Lower leg skin (tissue), 3 donors: Measurements from ENCODE around the gene ROBO1.

Source experiments
- POLR2A ChIP-seq, 2 donors: fragments of 450-650 bp; IDR thresholded peaks; one replicate each; pipeline ENCODE4 v1.6.1; 2016 to 2017; ENCODE audit warnings: antibody characterized with exemption in 2 of 2, mild to moderate bottlenecking in 1 of 2, moderate library complexity in 1 of 2
- TF ChIP-seq, protein P1 (sequence below), 3 donors: fragments of 450-650 bp; IDR thresholded peaks; one replicate each; pipeline ENCODE4 v1.5.1; 2016; ENCODE audit warnings: antibody characterized with exemption in 3 of 3, mild to moderate bottlenecking in 3 of 3, moderate library complexity in 2 of 3

DNA sequence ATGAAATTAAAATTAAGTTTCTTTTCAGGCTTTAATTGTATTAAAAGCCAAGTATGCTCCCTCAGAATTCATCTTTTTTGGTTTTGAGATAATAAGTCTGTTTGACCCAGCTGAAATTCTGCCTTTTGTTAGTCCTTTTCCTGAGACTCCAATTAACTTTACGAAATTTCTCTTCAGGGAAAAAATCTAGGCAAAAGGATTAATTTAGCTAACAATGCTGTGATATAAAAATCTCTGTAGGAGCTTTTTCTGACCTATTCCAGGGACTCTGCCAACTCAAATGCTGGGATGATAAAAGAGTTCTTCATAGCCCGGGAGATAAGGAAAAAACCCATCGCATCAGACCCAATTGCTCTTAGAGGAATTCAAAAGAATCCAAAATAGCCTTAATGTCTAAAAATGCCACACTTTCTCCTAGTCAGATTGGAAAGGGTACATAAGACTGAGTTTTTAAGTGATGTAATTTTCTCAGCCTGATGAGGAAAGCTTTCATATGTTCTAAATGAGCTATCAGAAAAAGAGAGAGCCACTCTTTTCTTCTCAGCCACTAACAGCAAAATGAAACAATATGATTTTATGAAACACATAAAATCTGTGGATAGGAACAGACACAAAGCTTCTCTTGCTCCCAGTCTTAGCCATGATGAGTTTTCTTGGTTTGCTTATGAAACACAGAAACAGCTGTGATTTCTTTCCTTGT lies 405.1 kb downstream of the ROBO1 start:
- TF ChIP-seq, protein P1, sequence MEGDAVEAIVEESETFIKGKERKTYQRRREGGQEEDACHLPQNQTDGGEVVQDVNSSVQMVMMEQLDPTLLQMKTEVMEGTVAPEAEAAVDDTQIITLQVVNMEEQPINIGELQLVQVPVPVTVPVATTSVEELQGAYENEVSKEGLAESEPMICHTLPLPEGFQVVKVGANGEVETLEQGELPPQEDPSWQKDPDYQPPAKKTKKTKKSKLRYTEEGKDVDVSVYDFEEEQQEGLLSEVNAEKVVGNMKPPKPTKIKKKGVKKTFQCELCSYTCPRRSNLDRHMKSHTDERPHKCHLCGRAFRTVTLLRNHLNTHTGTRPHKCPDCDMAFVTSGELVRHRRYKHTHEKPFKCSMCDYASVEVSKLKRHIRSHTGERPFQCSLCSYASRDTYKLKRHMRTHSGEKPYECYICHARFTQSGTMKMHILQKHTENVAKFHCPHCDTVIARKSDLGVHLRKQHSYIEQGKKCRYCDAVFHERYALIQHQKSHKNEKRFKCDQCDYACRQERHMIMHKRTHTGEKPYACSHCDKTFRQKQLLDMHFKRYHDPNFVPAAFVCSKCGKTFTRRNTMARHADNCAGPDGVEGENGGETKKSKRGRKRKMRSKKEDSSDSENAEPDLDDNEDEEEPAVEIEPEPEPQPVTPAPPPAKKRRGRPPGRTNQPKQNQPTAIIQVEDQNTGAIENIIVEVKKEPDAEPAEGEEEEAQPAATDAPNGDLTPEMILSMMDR (IDR thresholded peaks at IDR 0.05), result no peak
- TF ChIP-seq POLR2A (IDR thresholded peaks at IDR 0.05), result no peak
